GM19395 (cell line): Measurements from ENCODE around the gene ELP2.
"Not testable (repeated sequence)": the region's sequence is repeated elsewhere in the genome, so short reads cannot be mapped to it uniquely, and the experiment has no call there.

ENCODE experiments used
- ATAC-seq: cut with Tn5 transposase; IDR thresholded peaks from one replicate; pipeline ENCODE4 v1.9.1; 2021; ENCODE audit warnings: mild to moderate bottlenecking, moderate library complexity; ENCODE audit not compliant: unreplicated experiment

The ELP2 gene

GRCh38 chr18:36187193-36187825 lies 57.6 kb downstream of the ELP2 start, which contains the start of gene MOCOS:
MOCOS (plus strand) TSS chr18:36187497; CDS start chr18:36187540, 43 bp downstream.
- ATAC-seq = peak; percentile 76

DNA sequence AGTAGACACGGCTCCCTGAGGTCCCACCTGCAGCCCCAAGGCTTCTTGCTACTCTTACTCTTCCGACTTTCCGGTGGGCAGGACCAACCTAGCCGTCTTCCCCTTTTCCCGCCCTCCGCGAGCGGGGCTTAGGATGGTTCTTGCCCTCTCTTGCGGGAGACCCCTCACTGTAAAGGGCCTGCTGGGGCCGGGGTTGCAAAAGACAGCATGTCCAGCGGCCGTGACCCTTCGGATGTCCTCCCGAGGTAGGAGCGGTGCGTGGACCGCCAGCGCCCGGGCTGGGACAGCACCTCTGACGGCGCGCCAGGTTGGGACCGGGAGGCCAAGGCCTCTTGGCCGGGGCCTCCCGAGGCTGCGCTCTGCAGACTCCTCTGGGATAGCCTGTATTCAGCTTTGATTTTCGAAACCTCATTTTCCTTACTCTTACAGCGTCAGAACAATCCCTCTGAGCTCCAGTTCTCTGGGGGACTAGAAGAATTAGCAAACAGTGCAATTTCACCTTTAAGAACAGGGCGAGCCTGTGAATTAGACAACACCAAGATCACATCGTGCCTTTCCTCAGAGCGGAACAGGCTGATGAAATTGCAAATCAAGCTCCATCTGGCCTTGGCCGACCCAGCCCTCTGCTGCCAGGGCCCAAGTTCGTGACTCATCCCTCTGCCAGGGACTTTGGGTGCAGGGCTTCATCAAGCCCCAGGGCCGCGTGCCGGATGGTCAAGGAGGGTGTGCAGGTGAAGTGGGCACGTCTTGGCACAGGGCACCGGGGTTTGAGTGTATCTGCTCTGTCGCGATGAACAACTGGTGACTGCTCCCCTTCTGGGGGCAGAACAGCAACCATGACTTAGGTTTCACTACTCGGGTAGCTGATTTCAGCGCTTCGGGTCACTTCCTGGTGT lies 58.4 kb downstream of the ELP2 start:
- ATAC-seq = no peak

- ATAC-seq = no peak
Observed at GRCh38 chr18:36188916-36189315, 59.2 kb downstream of the ELP2 start.

GRCh38 chr18:36189486-36189885 lies 59.8 kb downstream of the ELP2 start:
- no peak for ATAC-seq

GRCh38 chr18:36191286-36191685 lies 61.6 kb downstream of the ELP2 start:
- no peak for ATAC-seq

- ATAC-seq = no peak
Observed at GRCh38 chr18:36191711-36192110, 62.0 kb downstream of the ELP2 start.

GRCh38 chr18:36194600-36195315 lies 65.1 kb downstream of the ELP2 start:
- no peak for ATAC-seq

DNA sequence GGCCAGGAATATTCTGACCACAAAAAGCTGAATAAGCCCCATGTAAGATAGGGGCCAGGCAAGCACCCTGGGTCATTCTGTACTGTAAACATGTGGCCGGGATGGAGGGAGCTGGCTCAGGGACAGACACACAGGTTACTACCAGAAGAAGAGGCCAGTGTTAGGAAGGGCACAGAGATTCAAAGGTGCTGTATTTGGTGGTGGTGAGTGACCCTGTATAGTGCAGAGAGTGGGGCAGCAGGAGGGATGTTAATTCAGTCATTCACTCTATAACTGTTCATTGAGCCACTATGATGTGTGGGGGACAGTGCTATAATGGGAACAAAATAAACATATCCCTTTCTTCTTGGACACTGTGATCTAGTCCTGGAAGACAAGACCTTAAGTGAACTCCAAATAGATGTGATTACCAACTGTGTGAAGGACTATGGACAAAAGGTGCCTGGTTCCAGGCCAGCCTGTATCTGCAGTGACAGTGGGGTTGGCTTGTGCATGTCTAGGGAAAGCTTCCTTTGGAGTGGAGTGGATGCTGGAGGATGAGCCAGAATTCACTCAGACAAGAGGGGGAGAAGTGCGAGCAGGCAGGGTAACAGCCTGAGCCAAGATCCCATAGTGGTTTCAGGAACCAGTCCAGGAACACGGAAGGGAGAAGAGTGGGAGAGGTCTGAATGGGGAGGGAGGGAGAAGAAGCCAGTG lies 65.9 kb downstream of the ELP2 start:
- no peak for ATAC-seq

DNA sequence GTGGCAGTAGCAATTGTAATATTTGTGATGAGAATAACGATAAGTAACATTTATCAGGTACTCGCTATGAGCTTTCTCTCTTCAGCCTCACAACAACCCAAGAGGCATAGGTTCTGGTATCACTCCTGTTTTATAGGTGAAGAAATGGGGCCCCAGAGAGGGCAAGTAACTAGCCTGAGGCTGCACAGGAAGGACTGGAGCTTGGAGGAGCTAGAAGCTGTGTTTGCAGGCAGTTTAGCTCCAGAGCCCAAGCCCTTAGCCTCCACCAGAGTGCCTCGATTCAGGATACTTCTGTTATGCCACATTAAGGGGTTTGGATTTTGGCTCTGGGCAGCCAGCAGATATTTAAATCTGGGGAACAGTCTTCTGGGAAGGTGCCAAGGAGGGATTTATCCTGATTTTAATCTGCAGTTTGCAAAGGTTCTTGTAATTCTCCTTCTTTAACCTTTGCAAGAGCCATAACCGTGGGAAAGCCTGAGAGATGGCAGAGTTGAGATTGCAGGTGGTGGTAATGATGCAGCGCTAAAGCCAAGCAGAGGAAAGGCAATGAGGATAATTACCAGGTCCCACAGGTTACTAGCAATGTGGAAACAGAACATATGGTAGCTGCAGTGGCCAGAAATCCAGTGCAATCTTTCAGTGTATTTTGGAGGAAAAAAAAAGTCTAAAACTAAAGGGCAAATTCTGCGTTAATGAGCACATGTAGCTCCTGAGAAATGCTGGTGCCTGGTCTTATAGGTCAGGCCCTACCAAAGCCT lies 66.7 kb downstream of the ELP2 start:
- no peak for ATAC-seq

DNA sequence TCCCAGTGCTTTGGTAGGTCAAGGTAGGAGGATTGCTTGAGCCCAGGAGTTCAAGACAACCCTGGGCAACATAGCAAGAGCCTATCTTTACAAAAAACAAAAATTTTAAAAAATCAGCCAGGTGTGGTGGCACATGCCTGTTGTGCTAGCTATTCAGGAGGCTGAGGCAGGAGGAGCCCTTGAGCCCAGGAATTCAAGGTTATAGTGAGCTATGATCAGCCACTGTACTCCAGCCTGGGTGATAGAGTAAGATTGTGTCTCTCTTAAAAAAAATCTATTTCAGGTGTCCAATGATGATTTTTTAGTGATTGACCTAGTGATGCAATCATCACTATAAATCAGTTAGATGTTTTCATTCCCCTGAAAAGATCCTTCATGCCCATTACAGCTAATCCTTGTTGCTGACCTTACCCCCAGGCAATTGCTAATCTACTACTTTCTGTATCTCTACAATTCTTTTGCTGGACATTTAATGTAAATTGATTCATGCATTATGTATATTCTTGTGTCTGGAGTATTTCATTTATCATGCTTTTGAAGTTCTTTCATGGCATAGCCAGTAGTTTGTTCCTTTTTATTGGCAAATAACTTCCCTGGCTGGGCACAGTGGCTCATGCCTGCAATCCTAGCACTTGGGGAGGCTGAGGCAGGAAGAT lies 67.9 kb downstream of the ELP2 start:
- no peak for ATAC-seq

DNA sequence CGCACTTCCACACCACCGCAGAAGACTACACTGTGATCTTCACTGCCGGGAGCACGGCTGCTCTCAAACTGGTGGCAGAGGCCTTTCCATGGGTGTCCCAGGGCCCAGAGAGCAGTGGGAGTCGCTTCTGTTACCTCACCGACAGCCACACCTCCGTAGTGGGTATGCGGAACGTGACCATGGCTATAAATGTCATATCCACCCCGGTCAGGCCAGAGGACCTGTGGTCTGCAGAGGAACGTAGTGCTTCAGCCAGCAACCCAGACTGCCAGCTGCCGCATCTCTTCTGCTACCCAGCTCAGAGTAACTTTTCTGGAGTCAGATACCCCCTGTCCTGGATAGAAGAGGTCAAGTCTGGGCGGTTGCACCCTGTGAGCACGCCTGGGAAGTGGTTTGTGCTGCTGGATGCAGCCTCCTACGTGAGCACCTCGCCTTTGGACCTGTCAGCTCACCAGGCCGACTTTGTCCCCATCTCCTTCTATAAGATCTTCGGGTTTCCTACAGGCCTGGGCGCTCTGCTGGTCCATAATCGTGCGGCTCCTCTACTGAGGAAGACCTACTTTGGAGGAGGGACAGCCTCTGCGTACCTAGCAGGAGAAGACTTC lies 70.1 kb downstream of the ELP2 start:
- ATAC-seq = no peak

DNA sequence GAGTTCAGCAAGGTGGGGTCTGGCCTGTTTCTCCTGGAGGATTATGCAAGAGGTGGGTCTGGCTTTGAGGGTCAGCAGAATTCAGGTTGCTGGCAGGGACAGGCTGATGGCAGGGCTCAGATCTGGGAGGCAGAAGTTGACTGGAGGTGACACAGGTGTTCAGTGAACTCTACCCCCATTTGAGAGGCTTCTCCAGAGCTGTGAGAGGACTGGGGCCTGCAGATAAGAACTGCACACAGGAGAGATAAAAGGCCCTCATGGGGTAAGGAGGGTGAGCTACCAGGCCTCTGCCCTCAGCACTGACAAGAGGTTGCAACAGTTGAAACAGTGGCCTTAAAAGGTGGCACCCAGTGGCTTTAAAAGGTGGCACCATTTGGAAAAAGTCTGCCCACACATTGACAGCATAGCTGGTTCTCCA lies 70.7 kb downstream of the ELP2 start:
- no peak for ATAC-seq

- no peak for ATAC-seq
Observed at GRCh38 chr18:36201765-36202164, 72.1 kb downstream of the ELP2 start.

DNA sequence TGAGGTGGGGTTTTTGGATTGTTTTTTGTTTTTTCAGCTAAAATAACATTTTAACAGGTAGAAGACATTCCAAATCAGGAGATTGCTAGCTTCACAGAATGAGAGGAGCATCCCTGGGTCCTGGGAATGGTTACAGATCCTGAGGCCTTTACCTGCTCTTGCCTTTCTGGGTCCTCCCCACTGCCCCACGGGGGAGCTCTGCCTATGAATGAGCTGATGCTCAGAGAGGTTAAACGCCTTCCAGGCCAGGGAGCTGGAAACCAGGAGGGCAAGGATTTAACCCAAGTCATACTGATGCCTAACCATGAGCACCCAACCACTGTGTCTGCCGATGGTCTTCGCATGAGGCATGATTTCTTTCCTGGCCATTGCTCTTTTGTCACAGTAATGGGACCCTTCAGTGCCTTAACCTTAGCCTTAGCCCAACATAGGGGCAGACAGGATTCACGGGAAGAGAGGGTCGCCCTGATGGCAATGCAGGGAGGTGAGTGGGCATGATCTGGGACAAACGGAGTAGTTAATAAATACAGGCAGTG lies 73.7 kb downstream of the ELP2 start:
- ATAC-seq = no peak

- ATAC-seq = no peak
Observed at GRCh38 chr18:36205166-36205565, 75.5 kb downstream of the ELP2 start.

- ATAC-seq = no peak
Observed at GRCh38 chr18:36207303-36207702, 77.6 kb downstream of the ELP2 start.

DNA sequence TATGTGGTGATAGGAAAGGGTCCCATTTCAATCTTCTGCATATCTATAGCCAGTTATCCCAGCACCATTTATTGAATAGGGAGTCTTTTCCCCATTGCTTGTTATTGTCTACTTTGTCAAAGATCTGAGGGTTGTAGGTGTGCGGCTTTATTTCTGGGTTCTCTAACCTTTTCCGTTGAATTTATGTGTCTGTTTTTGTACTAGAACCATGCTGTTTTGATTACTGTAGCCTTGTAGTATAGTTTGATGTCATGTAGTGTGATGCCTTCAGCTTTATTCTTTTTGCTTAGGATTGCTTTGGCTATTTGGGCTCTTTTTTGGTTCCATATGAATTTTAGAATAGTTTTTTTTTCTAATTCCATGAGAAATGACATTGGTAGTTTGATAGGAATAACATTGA lies 78.3 kb downstream of the ELP2 start:
- ATAC-seq = not testable (repeated sequence)

- no peak for ATAC-seq
Observed at GRCh38 chr18:36211612-36212065, 81.9 kb downstream of the ELP2 start.
